HEK293T (cell line): ENCODE measurements around the gene IFRD2.

Experiments used
- BHLHE40 ChIP-seq: fragments of 450-650 bp; IDR thresholded peaks from 2 replicates; pipeline ENCODE4 v1.6.1; 2016; ENCODE audit warnings: mild to moderate bottlenecking, moderate library complexity, borderline replicate concordance
- FOXA1 ChIP-seq: fragments of 450-650 bp; IDR thresholded peaks from 2 replicates; pipeline ENCODE4 v1.6.1; 2016; ENCODE audit warnings: mild to moderate bottlenecking
- HDGF ChIP-seq: fragments of 450-650 bp; IDR thresholded peaks from 2 replicates; pipeline ENCODE4 v1.6.1; 2017; ENCODE audit warnings: antibody characterized with exemption, borderline replicate concordance
- PKNOX1 ChIP-seq: fragments of 450-650 bp; IDR thresholded peaks from 2 replicates; pipeline ENCODE4 v1.6.1; 2016
- SP1 ChIP-seq: fragments of 450-650 bp; IDR thresholded peaks from 2 replicates; pipeline ENCODE4 v1.6.1; 2017
- SUZ12 ChIP-seq: fragments of 450-650 bp; IDR thresholded peaks from 2 replicates; pipeline ENCODE4 v1.6.1; 2016; ENCODE audit warnings: mild to moderate bottlenecking

DNA sequence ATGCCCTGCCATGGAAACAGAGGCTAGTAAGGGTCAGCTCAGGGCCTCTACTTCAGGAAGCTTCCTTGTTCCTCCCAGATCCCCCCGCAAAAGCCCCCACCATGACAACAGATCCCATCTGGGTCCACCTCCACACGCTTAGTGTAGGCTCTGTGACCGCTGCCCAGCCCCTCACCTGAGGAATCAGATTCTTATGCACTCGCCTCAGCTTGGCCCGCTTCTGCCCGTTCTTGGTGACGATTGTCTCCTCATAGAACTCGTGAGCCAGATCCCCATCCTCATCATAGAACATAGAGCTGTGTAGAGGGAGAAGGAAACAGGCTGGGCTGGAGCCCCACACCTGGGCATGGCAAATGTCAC lies 33.9 kb upstream of the IFRD2 start:
- TF ChIP-seq SP1 (no peak), BHLHE40 (no peak), FOXA1 (no peak), PKNOX1 (no peak), SUZ12 (no peak), HDGF (no peak)
